ENCODE measurements around the gene CFAP45. TPM values are rescaled to one million over a fixed set of nuclear protein-coding genes. Genes with fewer than 3 reads are reported as not detected.

Gene CFAP45
- polyA plus RNA-seq (ENCODE audit: insufficient read length) = 3.8 TPM
- long read RNA-seq, donor 1, transcript CFAP45-205 (2 exons, 671 nt) = major isoform, 8 of 8 reads
- long read RNA-seq, donor 1, partial matches to known transcripts = 0 of 8 reads
- long read RNA-seq, donor 1, other reads (novel, unspliced or antisense) = 0 of 8 reads
- long read RNA-seq, donor 2, transcript CFAP45-205 (2 exons, 671 nt) = major isoform, 5 of 5 reads
- long read RNA-seq, donor 2, partial matches to known transcripts = 0 of 5 reads
- long read RNA-seq, donor 2, other reads (novel, unspliced or antisense) = 0 of 5 reads
- long read RNA-seq, donor 3, partial matches to known transcripts = 0 of 3 reads
- long read RNA-seq, donor 3, other reads (novel, unspliced or antisense) = 0 of 3 reads
- long read RNA-seq, donor 4, partial matches to known transcripts = 0 of 2 reads
- long read RNA-seq, donor 4, other reads (novel, unspliced or antisense) = 0 of 2 reads
- long read RNA-seq, donor 5, transcript CFAP45-205 (2 exons, 671 nt) = major isoform, 7 of 7 reads
- long read RNA-seq, donor 5, partial matches to known transcripts = 0 of 7 reads
- long read RNA-seq, donor 5, other reads (novel, unspliced or antisense) = 0 of 7 reads
- long read RNA-seq, donor 6, transcript CFAP45-205 (2 exons, 671 nt) = major isoform, 6 of 6 reads
- long read RNA-seq, donor 6, partial matches to known transcripts = 0 of 6 reads
- long read RNA-seq, donor 6, other reads (novel, unspliced or antisense) = 0 of 6 reads
- long read RNA-seq, donor 7, transcript CFAP45-205 (2 exons, 671 nt) = major isoform, 19 of 19 reads
- long read RNA-seq, donor 7, partial matches to known transcripts = 0 of 19 reads
- long read RNA-seq, donor 7, other reads (novel, unspliced or antisense) = 0 of 19 reads
- long read RNA-seq, donor 8, transcript CFAP45-205 (2 exons, 671 nt) = major isoform, 5 of 5 reads
- long read RNA-seq, donor 8, partial matches to known transcripts = 0 of 5 reads
- long read RNA-seq, donor 8, other reads (novel, unspliced or antisense) = 0 of 5 reads

- peak; percentile 88 for DNase-seq
Observed at GRCh38 chr1:159900086-159900680, at the start of gene CFAP45. CFAP45 (minus strand) TSS chr1:159900165; CDS start chr1:159900098, 67 bp downstream.

- DNase-seq = no peak
Observed at GRCh38 chr1:159949123-159949522, 49.2 kb upstream of the CFAP45 start.

- DNase-seq = no peak
Observed at GRCh38 chr1:159947942-159948341, 48.0 kb upstream of the CFAP45 start.

GRCh38 chr1:159946242-159947187 lies 46.5 kb upstream of the CFAP45 start:
- no peak for DNase-seq

- peak; percentile 91 for DNase-seq
Observed at GRCh38 chr1:159945483-159946241, 45.7 kb upstream of the CFAP45 start, which contains the start of gene IGSF9. IGSF9 (minus strand) TSS chr1:159945613; CDS start chr1:159943454, 2,159 bp downstream.

GRCh38 chr1:159944623-159945455 lies 44.9 kb upstream of the CFAP45 start:
- DNase-seq = no peak

GRCh38 chr1:159943908-159944622 lies 44.1 kb upstream of the CFAP45 start:
- no peak for DNase-seq

GRCh38 chr1:159943278-159943640 lies 43.3 kb upstream of the CFAP45 start:
- DNase-seq = no peak

- no peak for DNase-seq
Observed at GRCh38 chr1:159942632-159943277, 42.8 kb upstream of the CFAP45 start.

- no peak for DNase-seq
Observed at GRCh38 chr1:159941591-159942560, 41.9 kb upstream of the CFAP45 start.

GRCh38 chr1:159941141-159941540 lies 41.2 kb upstream of the CFAP45 start:
- no peak for DNase-seq

- DNase-seq = no peak
Observed at GRCh38 chr1:159940006-159940620, 40.1 kb upstream of the CFAP45 start.

- no peak for DNase-seq
Observed at GRCh38 chr1:159939678-159940002, 39.7 kb upstream of the CFAP45 start.

- DNase-seq = no peak
Observed at GRCh38 chr1:159938905-159939677, 39.1 kb upstream of the CFAP45 start.

- DNase-seq = no peak
Observed at GRCh38 chr1:159938211-159938852, 38.4 kb upstream of the CFAP45 start.

All from left kidney (tissue), 8 donors.